A549 (cell line): ENCODE results near the gene IFITM10.

Experiments
- CHD2 ChIP-seq: fragments of 150-350 bp; IDR thresholded peaks from 2 replicates; pipeline ENCODE4 v1.6.1; 2014; ENCODE audit warnings: low read length; ENCODE audit not compliant: partially characterized antibody
- CTCF ChIP-seq: fragments of >200 bp; sonication (Bioruptor Twin); formaldehyde crosslinking; IDR thresholded peaks from 3 replicates; pipeline ENCODE4 v1.5.1; 2016
- EP300 ChIP-seq, 2 experiments: fragments of >200 bp; sonication (Bioruptor Twin); formaldehyde crosslinking; IDR thresholded peaks; 2 replicates in 1 of 2; 3 replicates in 1 of 2; pipeline ENCODE4 v1.6.1; 2016 to 2017
- HMGXB4 ChIP-seq: fragments of 250-450 bp; sonication (Bioruptor Pico); IDR thresholded peaks from 2 replicates; pipeline ENCODE4 v1.5.0; 2021; ENCODE audit warnings: mild to moderate bottlenecking, moderate library complexity, borderline replicate concordance
- HOXA7 ChIP-seq: fragments of 250-450 bp; sonication (Bioruptor Pico); IDR thresholded peaks from 2 replicates; pipeline ENCODE4 v1.5.0; 2020; ENCODE audit warnings: mild to moderate bottlenecking, moderate library complexity
- JUN ChIP-seq, 2 experiments: fragments of >200 bp; sonication (Bioruptor Twin); formaldehyde crosslinking; IDR thresholded peaks; 2 replicates in 1 of 2; 3 replicates in 1 of 2; pipeline ENCODE4 v1.6.1; 2016 to 2017
- RAD21 ChIP-seq, 2 experiments: fragments of >200 bp in 1 of 2; sonication (Bioruptor Twin) in 1 of 2; formaldehyde crosslinking in 1 of 2; IDR thresholded peaks in 1 of 2; conservative IDR thresholded peaks in 1 of 2; 2 replicates in 1 of 2; 3 replicates in 1 of 2; pipeline ENCODE4 v1.6.1; 2012 to 2018; ENCODE audit warnings: inconsistent platforms in 1 of 2
- REST ChIP-seq: fragments of 200-600 bp; sonication (generic); IDR thresholded peaks from 2 replicates; pipeline ENCODE4 v1.6.1; 2016; ENCODE audit warnings: antibody characterized with exemption, mild to moderate bottlenecking, moderate library complexity
- RFX5 ChIP-seq: fragments of 450-650 bp; IDR thresholded peaks from 2 replicates; pipeline ENCODE4 v1.7.1; 2014; ENCODE audit warnings: antibody characterized with exemption, mild to moderate bottlenecking, moderate library complexity
- SMC3 ChIP-seq: fragments of >200 bp; sonication (Bioruptor Twin); formaldehyde crosslinking; IDR thresholded peaks from 3 replicates; pipeline ENCODE4 v1.6.1; 2018; ENCODE audit warnings: inconsistent platforms
- SREBF2 ChIP-seq: fragments of 450-650 bp; IDR thresholded peaks from 2 replicates; pipeline ENCODE4 v1.6.1; 2014; ENCODE audit warnings: mild to moderate bottlenecking, moderate library complexity
- TP53 ChIP-seq: fragments of 250-450 bp; sonication (Bioruptor Pico); IDR thresholded peaks from 2 replicates; pipeline ENCODE4 v1.5.0; 2021; ENCODE audit warnings: mild to moderate bottlenecking, moderate library complexity
- ZC3H11A ChIP-seq: fragments of 450-650 bp; IDR thresholded peaks from 2 replicates; pipeline ENCODE4 v1.6.1; 2014; ENCODE audit warnings: antibody characterized with exemption, mild to moderate bottlenecking
- ZSCAN20 ChIP-seq: fragments of 250-450 bp; sonication (Bioruptor Pico); IDR thresholded peaks from 2 replicates; pipeline ENCODE4 v1.8.0; 2022; ENCODE audit warnings: mild to moderate bottlenecking, moderate library complexity

GRCh38 chr11:1750840-1751530 lies 590 bp upstream of the IFITM10 start:
- no peak for TF ChIP-seq RAD21 (conservative IDR thresholded peaks at IDR 0.05 in 1 of 2, IDR thresholded peaks at IDR 0.05 in 1 of 2)
- no peak for TF ChIP-seq EP300 (IDR thresholded peaks at IDR 0.05)
- TF ChIP-seq CTCF, result no peak
- no peak for TF ChIP-seq RFX5
- TF ChIP-seq TP53 (CRISPR knock-in tag), result no peak
- 0 out of 5 replicates have a peak, but pooled peaks have one; percentile 5 to 12 for TF ChIP-seq JUN (IDR thresholded peaks at IDR 0.05)
- TF ChIP-seq HOXA7 (CRISPR knock-in tag), result no peak
- no peak for TF ChIP-seq REST
- no peak for TF ChIP-seq CHD2
- TF ChIP-seq SMC3, result no peak
- no peak for TF ChIP-seq HMGXB4 (CRISPR knock-in tag)
- TF ChIP-seq ZSCAN20, result no peak
- no peak for TF ChIP-seq ZC3H11A
- TF ChIP-seq SREBF2, result no peak
